Measurements from ENCODE around the gene GRK1.

DNA sequence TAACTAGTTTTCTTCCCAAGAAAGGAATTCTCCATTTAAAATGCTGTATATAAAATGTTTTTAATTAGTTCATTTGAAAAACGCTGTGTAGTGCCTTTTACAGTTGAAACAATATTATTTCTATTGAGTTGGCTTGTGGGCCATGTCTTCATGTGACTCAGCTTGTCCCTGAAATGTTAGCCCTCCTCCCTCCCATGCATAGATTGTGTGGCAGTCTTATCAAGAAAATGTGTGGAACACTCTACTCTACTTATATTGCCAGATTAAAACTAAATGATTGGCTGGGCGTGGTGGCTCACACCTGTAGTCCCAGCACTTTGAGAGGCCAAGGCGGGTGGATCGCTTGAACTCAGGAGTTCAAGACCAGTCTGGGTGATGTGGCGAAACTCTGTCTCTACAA lies 49.1 kb upstream of the GRK1 start:
- TF ChIP-seq POLR2A (IDR thresholded peaks at IDR 0.05; ENCODE audit: low read length) (no peak), GATA1 (IDR thresholded peaks at IDR 0.05; ENCODE audit: low read depth, low read length) (no peak)

All from erythroblast (primary cell).